Measurements from ENCODE around the gene ZNF385A.
A peak's percentile ranks its signal among the peaks of the same experiment; 100 is the strongest.

ZNF385A gene

DNA sequence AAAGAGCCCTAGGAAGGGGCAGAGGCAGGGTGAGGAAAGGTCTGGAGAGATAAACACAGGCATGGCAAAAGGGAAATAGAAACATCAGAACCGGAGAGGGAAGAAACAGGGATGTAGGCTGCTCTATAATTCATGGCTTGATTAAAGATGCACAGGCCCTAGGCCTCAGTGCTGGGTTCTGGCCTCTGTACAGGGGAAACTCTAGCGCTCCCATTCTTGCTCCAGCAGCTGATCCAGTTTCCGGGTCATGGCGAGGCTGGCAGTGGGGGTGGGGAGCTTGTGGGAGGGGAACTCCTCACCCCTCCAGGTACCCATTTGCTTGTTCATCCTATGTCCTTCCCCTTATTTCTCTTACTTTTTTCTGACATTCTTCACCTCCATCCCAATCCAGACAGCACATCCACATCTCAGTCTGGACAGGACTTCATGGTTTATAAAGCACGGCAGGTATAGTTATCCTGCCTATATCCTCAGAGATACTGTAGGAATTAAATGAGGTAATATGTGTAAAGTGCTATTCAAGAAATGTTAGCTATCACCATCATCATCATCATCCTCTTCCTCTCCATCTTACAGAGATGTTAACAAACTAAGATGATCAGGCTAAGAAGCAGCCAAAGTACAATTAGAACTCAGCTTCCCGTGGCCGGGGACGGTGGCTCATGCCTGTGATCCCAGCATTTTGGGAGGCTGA, 12.3 kb downstream of the ZNF385A start:
- TF ChIP-seq, protein P1, sequence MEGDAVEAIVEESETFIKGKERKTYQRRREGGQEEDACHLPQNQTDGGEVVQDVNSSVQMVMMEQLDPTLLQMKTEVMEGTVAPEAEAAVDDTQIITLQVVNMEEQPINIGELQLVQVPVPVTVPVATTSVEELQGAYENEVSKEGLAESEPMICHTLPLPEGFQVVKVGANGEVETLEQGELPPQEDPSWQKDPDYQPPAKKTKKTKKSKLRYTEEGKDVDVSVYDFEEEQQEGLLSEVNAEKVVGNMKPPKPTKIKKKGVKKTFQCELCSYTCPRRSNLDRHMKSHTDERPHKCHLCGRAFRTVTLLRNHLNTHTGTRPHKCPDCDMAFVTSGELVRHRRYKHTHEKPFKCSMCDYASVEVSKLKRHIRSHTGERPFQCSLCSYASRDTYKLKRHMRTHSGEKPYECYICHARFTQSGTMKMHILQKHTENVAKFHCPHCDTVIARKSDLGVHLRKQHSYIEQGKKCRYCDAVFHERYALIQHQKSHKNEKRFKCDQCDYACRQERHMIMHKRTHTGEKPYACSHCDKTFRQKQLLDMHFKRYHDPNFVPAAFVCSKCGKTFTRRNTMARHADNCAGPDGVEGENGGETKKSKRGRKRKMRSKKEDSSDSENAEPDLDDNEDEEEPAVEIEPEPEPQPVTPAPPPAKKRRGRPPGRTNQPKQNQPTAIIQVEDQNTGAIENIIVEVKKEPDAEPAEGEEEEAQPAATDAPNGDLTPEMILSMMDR (IDR thresholded peaks at IDR 0.05; ENCODE audit: low read depth, low read length): no peak
- DNase-seq: no peak
- H3K27ac ChIP-seq: no peak overlapping the region

DNA sequence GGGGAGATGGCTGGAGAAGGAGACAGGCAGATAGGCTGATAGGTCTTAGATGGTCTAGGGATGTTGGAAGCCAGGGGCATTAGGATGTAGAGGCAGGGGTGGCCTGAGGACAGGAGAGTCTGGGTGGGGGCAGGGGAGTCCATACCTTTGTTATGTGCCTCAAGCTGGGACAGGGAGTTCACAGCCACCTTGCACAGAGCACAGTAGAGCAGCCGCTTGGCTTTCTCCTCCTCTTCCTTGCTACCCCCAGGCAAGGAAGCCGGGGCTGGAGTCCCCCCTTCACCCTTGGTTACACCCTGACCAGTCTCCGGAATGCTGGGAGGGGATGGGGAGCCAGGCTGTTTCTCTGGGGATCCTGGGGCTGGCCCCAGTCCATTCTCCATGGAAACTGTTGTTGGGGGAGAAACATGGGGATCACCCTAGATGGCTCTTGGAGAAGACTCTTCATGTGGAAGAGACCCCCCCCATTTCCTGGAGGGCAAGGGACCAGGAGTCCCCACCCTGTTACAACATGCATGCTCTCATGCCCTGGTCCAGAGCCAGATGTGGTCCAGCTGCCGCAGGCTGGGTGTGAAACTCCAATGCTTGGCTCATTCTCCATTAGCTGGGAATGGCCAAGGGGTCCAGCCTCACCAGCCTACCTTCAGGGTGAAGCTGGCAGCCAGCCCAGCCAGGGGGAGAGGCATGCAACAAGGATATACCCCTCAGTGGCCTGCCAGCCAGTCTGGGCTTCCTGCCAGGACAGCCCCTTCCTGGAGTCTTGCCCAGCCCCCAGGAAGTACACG, 13.0 kb downstream of the ZNF385A start:
- TF ChIP-seq, protein P1 (IDR thresholded peaks at IDR 0.05; ENCODE audit: low read depth, low read length): no peak
- peak overlapping the region; percentile 61 for H3K27ac ChIP-seq
- H3K4me3 ChIP-seq (ENCODE audit: low read depth, low read length): no peak overlapping the region
- H3K36me3 ChIP-seq: peaks cover 75% of the 10 kb centered on the region
- H3K27me3 ChIP-seq (ENCODE audit: insufficient read depth, low read depth, severe bottlenecking): no peaks in the 10 kb centered on the region
- DNase-seq: no peak
- no peaks in the 10 kb centered on the region for H3K9me3 ChIP-seq (ENCODE audit: severe bottlenecking)

More for the DNA sequence above, 12.3 kb downstream of the ZNF385A start:
- H3K36me3 ChIP-seq: peaks cover 83% of the 10 kb centered on the region
- no peaks in the 10 kb centered on the region for H3K9me3 ChIP-seq (ENCODE audit: severe bottlenecking)
- H3K27me3 ChIP-seq (ENCODE audit: insufficient read depth, low read depth, severe bottlenecking): no peaks in the 10 kb centered on the region
- H3K4me3 ChIP-seq (ENCODE audit: low read depth, low read length): no peak overlapping the region

DNA sequence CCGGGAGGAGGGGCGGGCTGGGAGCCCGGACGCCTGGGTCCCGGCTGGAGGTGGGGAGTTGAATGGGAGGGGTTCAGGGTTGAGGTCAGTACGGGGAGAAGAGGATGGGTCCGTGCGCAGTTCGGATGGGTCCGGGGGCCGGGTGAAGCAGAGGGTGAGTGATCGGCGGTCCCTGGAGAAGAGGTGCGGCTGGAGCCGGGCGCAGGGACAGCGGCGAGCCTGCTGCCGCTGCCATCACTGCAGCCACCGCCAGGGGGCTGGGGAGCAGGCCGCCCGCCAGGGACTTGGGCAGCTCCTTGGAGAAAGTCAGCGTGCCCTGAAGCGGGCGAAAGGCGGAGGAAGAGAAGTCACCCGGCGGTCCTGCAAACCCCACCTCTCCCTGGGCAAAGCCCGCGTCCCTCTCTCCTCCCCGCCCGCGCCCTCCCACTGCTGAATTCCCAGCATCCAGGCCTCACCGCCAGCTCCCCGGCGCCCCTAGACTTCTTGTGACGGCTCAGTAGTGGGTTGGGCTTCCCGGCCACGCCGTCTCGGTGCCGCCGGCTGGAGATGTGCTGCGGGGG, 14.3 kb downstream of the ZNF385A start:
- Histone ChIP-seq H3K9me3 (ENCODE audit: severe bottlenecking) (no peaks in the 10 kb centered on the region), H3K27ac (peak overlapping the region; percentile 61), H3K36me3 (peaks cover 63% of the 10 kb centered on the region), H3K27me3 (ENCODE audit: insufficient read depth, low read depth, severe bottlenecking) (no peaks in the 10 kb centered on the region), H3K4me3 (ENCODE audit: low read depth, low read length) (no peak overlapping the region)
- peak; percentile 82 for DNase-seq
- TF ChIP-seq, protein P1 (IDR thresholded peaks at IDR 0.05; ENCODE audit: low read depth, low read length): peak; percentile 94

DNA sequence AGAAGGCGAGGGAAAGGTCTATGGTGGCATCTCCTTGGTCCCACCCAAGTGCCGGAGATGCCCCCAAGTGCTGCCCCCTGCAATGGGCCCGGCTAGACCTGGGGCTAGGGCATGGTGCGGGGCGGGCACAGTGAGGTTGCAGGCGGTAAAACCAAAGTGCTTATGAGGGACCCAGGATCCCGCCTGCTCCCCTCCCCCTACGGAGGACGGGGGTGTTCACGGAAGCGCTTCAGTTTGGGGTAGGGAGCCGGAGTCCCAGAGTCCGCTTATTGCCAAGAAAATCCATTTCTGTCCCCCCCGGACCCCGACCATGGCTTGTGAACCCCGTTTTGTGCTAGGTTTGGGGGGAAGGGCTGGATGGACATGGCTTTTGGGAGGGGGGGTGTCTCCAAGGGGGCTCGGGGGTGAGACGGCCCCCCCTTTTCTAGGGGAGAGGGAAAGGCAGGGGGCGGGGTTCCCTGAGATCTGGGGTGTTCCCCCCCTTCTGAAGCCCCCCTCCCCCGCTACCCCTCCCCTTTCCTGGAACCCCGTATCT, 14.9 kb downstream of the ZNF385A start:
- DNase-seq: no peak
- Histone ChIP-seq H3K27ac (no peak overlapping the region; the same call in 1 of the 2 replicates), H3K4me3 (ENCODE audit: low read depth, low read length) (no peak overlapping the region), H3K27me3 (ENCODE audit: insufficient read depth, low read depth, severe bottlenecking) (no peaks in the 10 kb centered on the region), H3K36me3 (peaks cover 57% of the 10 kb centered on the region), H3K9me3 (ENCODE audit: severe bottlenecking) (no peaks in the 10 kb centered on the region)
- TF ChIP-seq, protein P1 (IDR thresholded peaks at IDR 0.05; ENCODE audit: low read depth, low read length): no peak

DNA sequence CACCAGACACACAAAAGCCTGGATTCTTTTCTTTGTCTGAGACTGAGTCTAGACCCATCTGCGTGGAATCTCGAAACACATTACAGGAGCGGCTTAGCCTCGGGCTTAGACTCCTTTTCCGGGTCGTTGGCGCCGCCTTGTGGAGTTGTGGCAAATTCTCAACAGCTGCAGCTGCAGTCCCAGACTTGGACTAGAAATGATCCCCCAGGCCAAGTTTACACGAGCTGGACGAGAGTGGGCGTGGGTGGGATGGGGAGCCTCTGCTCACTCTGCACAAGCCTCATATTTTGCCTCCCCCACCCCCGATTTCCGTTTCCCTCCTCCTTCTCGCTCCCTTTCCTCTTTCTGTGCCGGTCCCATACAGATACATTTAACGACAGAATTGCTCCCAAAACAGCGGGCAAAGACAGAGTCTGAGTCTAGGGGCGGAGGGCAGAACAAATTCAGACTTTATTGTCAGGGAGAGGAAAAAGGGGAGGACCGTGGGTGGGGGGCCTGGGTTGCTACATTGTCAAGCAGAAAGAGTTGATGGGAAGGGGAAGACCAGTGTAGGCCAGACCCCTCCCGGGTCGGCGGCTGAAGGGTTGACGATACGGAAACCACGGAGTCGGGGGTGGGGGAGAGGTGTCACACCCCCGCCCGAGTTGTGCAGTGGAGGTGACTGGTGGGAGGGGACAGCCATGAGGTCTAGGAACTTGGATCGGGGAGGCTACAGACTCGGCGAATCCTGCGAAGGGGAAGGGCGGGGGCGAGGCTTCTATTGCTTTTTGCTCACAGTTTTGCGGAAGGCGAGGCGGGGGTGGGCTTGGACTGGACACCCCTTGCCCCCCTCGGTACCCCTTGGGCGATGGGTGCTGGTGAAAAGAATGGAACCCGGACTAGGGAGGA, 15.6 kb downstream of the ZNF385A start:
- DNase-seq: peak; percentile 94
- no peak overlapping the region for H3K4me3 ChIP-seq (ENCODE audit: low read depth, low read length)
- peaks cover 50% of the 10 kb centered on the region for H3K36me3 ChIP-seq
- H3K27ac ChIP-seq: peak overlapping the region; percentile 81
- no peaks in the 10 kb centered on the region for H3K27me3 ChIP-seq (ENCODE audit: insufficient read depth, low read depth, severe bottlenecking)
- H3K9me3 ChIP-seq (ENCODE audit: severe bottlenecking): no peaks in the 10 kb centered on the region
- TF ChIP-seq, protein P1 (IDR thresholded peaks at IDR 0.05; ENCODE audit: low read depth, low read length): peak; percentile 90

All from WERI-Rb-1 (cell line).